ENCODE measurements around the gene DNHD1. TPM values are rescaled to one million over a fixed set of nuclear protein-coding genes. Genes with fewer than 3 reads are reported as not detected.
A peak's percentile ranks its signal among the peaks of the same experiment; 100 is the strongest.

DNHD1 gene
- total and polyA plus RNA-seq, 9 of the 15 experiments (the other 6 are each of a cell fraction or from before 2014, with no cell fraction given) = 0.82 to 9.7 (median 3.8) TPM

- no peak for TF ChIP-seq NR2C1 (IDR thresholded peaks at IDR 0.05)
- TF ChIP-seq NR2C1 (tag; IDR thresholded peaks at IDR 0.05) = no peak
- TF ChIP-seq FIP1L1 (IDR thresholded peaks at IDR 0.05; ENCODE audit: low read depth, low read length, poor library complexity, severe bottlenecking) = no peak
- TF ChIP-seq IRF2 (CRISPR knock-in tag; IDR thresholded peaks at IDR 0.05) = no peak
- no peak for TF ChIP-seq ZNF140 (CRISPR knock-in tag; IDR thresholded peaks at IDR 0.05)
- no peak for TF ChIP-seq SMARCA4 (IDR thresholded peaks at IDR 0.05)
- no peak for TF ChIP-seq ZBTB5 (IDR thresholded peaks at IDR 0.05)
- TF ChIP-seq SIN3A (IDR thresholded peaks at IDR 0.05; ENCODE audit: borderline replicate concordance in 2 of 2, control insufficient read depth in 1 of 2, low read depth in 2 of 2, low read length in 2 of 2) = no peak
- TF ChIP-seq SP2 (IDR thresholded peaks at IDR 0.05; ENCODE audit: extremely low read depth, low read depth, low read length, poor library complexity, severe bottlenecking) = no peak
- TF ChIP-seq FOS (IDR thresholded peaks at IDR 0.05; ENCODE audit: extremely low read depth, insufficient read length) = no peak
- TF ChIP-seq ZEB2 (IDR thresholded peaks at IDR 0.05) = peak; percentile 44; the same call in 1 of the 2 replicates
- TF ChIP-seq, protein P1, sequence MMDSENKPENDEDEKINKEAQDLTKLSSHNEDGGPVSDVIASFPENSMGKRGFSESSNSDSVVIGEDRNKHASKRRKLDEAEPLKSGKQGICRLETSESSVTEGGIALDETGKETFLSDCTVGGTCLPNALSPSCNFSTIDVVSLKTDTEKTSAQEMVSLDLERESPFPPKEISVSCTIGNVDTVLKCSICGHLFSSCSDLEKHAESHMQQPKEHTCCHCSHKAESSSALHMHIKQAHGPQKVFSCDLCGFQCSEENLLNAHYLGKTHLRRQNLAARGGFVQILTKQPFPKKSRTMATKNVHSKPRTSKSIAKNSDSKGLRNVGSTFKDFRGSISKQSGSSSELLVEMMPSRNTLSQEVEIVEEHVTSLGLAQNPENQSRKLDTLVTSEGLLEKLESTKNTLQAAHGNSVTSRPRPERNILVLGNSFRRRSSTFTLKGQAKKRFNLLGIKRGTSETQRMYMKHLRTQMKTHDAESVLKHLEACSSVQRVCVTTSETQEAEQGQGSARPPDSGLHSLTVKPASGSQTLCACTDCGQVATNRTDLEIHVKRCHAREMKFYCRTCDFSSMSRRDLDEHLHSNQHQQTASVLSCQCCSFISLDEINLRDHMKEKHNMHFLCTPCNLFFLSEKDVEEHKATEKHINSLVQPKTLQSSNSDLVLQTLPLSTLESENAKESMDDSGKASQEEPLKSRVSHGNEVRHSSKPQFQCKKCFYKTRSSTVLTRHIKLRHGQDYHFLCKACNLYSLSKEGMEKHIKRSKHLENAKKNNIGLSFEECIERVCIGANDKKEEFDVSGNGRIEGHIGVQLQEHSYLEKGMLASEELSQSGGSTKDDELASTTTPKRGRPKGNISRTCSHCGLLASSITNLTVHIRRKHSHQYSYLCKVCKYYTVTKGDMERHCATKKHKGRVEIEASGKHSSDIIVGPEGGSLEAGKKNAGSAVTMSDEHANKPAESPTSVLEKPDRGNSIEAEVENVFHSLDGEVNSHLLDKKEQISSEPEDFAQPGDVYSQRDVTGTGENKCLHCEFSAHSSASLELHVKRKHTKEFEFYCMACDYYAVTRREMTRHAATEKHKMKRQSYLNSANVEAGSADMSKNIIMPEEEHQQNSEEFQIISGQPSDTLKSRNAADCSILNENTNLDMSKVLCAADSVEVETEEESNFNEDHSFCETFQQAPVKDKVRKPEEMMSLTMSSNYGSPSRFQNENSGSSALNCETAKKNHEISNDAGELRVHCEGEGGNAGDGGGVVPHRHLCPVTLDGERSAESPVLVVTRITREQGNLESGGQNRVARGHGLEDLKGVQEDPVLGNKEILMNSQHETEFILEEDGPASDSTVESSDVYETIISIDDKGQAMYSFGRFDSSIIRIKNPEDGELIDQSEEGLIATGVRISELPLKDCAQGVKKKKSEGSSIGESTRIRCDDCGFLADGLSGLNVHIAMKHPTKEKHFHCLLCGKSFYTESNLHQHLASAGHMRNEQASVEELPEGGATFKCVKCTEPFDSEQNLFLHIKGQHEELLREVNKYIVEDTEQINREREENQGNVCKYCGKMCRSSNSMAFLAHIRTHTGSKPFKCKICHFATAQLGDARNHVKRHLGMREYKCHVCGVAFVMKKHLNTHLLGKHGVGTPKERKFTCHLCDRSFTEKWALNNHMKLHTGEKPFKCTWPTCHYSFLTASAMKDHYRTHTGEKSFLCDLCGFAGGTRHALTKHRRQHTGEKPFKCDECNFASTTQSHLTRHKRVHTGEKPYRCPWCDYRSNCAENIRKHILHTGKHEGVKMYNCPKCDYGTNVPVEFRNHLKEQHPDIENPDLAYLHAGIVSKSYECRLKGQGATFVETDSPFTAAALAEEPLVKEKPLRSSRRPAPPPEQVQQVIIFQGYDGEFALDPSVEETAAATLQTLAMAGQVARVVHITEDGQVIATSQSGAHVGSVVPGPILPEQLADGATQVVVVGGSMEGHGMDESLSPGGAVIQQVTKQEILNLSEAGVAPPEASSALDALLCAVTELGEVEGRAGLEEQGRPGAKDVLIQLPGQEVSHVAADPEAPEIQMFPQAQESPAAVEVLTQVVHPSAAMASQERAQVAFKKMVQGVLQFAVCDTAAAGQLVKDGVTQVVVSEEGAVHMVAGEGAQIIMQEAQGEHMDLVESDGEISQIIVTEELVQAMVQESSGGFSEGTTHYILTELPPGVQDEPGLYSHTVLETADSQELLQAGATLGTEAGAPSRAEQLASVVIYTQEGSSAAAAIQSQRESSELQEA (IDR thresholded peaks at IDR 0.05; ENCODE audit: low read depth) = no peak
- TF ChIP-seq TFE3 (CRISPR knock-in tag; IDR thresholded peaks at IDR 0.05) = no peak
- no peak for TF ChIP-seq HNRNPH1 (optimal IDR thresholded peaks at IDR 0.05; ENCODE audit: low read depth, low read length)
- no peak for TF ChIP-seq BHLHE40 (IDR thresholded peaks at IDR 0.05; ENCODE audit: low read length)
- no peak for TF ChIP-seq ZNF23 (CRISPR knock-in tag; IDR thresholded peaks at IDR 0.05)
- TF ChIP-seq ILK (tag; IDR thresholded peaks at IDR 0.05; ENCODE audit: borderline replicate concordance, low read depth) = no peak
- no peak for TF ChIP-seq BDP1 (IDR thresholded peaks at IDR 0.05; ENCODE audit: insufficient read depth, insufficient read length)
Measured at GRCh38 chr11:6531267-6531752, 34.2 kb downstream of the DNHD1 start (continued).
